ENCODE results near the gene SSH2.

DNA sequence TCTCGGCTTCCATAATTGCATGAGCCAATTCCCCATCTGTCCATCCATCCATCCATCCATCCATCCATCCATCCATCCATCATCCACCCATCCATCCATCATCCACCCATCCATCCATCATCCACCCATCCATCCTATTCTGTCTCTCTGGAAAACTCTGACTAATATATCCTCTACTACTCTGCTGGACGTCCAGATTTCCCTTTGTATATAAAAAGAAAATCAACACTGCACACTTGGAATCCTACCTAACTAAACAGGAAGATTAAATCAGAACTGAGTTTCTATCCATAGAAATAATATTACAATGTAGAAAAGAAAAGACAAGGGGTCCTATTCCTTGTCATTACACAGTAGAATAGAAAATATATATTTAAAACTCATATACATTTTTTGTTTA lies 157.0 kb downstream of the SSH2 start:
- TF ChIP-seq CTCF (conservative IDR thresholded peaks at IDR 0.05; ENCODE audit: low read length) (no peak), EZH2phosphoT487 (IDR thresholded peaks at IDR 0.05; ENCODE audit: borderline replicate concordance, low read depth, low read length) (no peak)

Measured in OCI-LY7 (cell line).